Myocyte (in vitro differentiated cells): ENCODE measurements around the gene CCT8L2. TPM values are rescaled to one million over a fixed set of nuclear protein-coding genes. Genes with fewer than 3 reads are reported as not detected.
"Not testable (repeated sequence)": the region's sequence is repeated elsewhere in the genome, so short reads cannot be mapped to it uniquely, and the experiment has no call there.

Source experiments
- DNase-seq: peaks from one replicate; pipeline ENCODE4 v3.0.0-alpha.2; 2012; ENCODE audit warnings: low read depth
- total RNA-seq: library from RNA; depleted of rRNA; stranded (reverse); fragments of >200 nt; gene quantifications from 2 replicates; pipeline ENCODE4 v1.2.3, GENCODE V29; 2014

The CCT8L2 gene
- total RNA-seq, 1 donor from 2014 or later, result not detected

DNA sequence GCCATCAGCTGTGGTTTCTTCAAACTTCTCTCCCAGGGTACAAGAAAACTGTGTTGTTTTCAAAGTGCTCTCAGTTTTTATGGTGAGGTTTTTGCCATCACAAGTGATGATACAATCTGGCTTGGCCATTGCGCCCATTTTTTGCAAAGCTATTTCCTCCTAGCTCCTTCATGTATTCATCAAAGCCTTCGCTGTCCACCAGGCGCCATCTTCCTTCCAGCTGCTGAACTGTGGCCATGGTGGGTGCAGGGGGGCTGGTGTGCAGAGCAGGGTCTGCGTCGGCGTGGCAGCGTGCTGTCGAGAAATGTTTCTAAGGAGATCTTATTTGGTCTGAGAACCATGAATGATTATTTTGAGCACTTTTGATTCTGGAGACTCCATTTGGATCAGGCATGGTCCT is 2.6 kb upstream of the CCT8L2 start:
- not testable (repeated sequence) for DNase-seq

DNA sequence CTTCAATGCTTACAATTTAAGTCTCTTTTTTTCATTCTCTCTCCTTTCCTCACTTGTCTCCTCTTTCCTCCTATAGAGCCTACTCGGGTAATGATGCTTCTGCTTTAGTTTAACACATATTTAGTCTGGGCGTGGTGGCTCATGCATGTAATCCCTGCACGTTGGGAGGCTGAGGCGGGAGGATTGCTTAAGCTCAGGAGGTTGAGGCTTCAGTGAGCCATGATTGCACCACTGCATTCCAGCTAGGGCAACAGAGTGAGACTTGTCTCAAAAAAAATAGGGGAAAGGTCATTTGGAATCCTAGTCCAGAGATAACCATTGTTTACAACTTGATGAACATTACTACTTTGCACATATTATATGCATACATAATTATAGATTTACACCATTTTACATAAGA is 1.4 kb upstream of the CCT8L2 start:
- DNase-seq, result no peak

DNA sequence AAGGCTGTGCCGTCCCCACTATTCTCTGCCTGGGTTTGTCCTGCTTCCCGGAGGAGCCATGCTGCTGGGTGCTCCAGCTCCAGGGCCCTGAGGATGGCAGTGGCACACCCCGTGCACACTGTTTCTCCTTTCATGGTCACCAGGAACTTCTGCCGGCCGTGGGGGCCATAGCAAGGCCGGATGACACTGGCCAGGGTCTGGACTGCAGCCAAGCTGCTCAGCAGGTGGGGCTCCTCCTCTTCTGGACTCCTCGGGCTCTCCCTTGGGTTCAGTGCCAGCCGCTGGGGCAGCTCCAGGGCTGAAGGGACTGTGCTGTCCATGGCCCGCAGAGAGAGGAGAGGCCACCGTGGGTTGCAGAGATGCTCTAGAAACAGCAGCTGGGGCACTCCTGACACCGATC is 379 bp downstream of the CCT8L2 start:
- not testable (repeated sequence) for DNase-seq

DNA sequence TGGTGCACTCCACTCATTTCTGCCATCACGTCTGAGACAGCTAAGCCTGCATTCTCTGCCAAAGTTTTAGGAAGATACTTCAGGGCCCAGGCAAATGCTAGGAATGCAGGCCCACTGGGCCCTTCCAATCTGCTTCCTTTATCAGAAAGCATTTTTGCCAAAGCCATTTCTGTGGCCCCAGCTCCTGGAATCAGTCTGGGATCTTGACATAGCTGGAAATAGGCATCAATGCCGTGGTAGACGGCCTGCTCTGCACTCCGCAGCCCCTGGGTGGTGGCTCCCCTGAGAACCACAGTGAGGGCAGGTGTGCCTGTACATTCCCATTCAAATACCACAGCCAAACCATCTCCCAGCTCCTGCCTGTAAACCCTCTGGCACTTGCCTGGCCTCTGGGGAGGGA is 1.5 kb downstream of the CCT8L2 start:
- DNase-seq, result not testable (repeated sequence)

DNA sequence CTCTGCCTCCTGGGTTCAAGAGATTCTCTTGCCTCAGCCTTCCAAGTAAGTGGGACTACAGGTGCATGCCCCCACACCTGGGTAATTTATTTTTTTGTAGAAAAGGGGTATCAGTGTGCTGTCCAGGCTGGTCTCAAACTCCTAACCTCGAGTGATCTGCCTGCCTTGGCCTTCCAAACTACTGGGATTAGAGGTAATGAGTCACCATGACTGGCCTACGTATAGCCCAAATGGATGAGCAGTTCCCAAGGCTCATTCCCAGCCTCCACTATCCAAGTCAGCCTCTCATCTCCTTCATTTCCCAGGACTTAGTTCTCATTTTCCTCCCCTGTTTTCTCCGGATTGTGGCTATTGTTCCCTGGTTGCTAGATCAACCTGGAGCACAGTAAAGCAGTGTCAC is 5.6 kb downstream of the CCT8L2 start:
- no peak for DNase-seq

DNA sequence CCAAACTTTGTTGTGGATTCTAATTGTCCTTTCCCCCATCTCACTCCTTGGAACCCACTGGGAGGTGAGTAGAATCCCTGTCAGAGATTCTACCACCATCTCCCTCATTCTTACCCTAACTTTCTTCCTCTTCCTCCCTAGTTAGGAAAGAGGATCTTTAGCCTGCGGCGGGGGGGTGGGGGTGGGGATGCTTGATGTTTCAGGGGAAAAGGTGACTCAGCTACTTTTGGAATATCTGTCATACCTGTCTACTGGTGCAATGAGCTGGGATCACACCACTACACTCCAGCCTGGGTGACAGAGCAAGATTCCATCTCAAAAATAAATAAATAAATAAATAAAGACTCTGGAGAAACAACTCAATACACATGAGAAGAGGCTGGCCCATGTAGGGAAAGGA is 6.4 kb downstream of the CCT8L2 start:
- no peak for DNase-seq

DNA sequence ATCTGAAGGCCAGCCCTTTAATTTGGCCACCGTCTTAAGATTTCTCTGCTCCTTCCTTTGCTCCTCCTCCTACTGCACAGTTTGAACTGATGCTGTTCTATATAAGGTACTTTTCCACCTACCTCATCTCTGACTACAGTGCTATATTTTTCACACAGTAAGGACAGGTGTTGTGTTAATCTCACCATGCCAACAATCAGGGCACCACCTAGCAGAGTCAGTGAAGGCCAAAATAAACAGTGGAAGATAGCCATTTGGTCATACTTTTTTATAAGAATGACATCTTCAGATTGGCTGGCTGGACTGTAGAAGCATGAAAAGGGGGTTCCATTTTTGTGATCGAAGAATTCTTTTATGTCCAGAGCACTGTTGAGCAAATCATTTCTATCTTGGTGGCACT is 11.7 kb downstream of the CCT8L2 start:
- DNase-seq, result not testable (repeated sequence)

DNA sequence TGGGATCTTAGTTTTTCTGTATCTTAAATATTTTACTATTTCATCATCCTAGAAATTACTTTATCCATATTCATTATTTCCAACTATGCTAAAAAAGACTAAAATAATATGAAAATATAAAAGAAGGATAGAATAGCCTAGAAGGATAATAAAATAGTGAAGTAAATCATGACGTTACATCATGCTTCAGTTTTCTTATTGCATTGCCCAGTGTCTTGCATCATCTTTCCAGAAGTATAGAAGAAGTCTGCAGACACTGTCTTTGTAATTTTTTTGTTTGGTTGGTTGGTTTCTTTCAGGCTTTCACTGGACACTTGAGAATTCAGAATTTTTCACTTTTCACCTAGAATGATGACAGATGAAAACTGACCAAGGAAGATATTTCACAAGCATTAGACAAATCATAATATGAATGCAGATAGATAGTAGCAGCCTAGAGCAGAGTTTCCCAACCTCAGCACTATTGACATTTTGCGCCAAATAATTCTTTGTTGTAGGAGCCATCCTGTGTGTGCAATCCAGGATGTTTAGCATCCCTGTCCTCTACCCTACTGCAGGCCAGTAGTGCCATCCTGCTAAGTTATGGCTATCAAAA is 23.3 kb downstream of the CCT8L2 start:
- not testable (repeated sequence) for DNase-seq

DNA sequence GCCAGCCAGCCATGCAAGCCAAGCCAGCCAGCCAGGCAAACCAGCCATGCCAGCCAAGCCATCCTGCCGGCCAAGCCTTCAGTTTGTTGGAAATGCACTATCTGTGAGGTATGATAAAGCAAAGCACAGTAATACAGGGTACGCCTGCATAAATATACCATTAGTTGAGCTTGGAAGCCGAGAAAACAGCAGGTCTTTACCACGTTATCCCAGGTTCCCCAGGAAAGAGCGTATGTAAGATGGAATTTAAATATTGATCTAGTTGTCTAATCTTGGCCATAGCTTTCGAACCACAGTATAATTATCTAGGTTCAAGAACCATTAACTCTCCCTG is 24.2 kb downstream of the CCT8L2 start:
- DNase-seq, result no peak

DNA sequence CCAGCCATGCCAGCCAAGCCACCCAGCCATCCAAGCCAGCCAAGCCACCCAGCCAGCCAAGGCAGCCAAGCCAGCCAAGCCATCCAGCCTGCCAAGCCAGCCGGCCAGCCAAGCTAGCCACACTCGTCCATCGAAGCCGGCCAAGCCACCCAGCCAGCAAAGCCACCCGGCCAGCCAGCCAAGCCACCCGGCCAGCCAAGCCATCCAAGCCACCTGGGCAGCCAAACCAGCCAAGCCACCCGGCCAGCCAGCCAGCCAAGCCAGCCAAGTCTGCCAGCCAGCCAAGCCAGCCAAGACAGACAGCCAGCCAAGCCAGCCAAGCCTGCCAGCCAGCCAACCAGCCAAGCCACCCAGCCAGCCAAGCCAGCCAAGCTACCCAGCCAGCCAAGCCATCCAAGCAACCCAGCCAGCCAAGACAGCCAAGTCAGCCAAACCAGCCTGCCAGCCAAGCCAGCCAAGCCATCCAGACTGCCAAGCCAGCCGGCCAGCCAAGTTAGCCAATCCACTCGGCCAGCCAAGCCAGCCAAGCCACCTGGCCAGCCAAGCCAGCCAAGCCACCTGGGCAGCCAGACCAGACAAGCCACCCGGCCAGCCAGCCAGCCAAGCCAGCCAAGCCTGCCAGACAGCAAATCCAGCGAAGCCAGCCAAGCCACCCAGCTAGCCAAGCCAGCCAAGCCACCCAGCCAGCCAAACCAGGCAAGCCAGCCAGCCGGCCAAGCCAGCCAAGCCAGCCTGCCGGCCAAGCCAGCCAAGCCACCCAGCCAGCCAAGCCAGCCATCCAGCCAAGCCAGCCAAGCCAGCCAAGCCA is 24.8 kb downstream of the CCT8L2 start:
- not testable (repeated sequence) for DNase-seq

DNA sequence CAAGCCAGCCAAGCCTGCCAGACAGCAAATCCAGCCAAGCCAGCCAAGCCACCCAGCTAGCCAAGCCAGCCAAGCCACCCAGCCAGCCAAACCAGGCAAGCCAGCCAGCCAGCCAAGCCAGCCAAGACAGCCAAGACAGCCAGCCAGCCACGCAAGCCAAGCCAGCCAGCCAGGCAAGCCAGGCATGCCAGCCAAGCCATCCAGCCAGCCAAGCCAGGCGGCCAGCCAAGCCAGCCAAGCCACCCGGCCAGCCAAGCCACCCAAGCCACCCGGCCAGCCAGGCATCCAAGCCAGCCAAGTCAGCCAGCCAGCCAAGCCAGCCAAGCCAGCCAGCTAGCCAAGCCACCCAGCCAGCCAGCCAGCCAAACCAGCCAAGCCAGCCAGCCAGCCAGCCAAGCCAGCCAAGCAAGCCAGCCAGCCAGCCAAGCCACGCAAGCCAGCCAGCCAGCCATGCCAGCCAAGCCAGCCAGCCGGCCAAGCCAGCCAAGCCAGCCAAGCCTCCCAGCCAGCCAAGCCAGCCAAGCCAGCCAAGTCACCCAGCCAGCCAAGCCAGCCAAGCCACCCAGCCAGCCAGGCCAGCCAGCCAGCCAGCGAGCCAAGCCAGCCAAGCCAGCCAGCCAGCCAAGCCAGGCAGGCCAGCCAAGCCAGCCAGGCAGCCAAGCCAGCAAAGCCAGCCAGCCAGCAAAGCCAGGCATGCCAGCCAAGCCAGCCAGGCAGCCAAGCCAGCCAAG is 26.0 kb downstream of the CCT8L2 start:
- DNase-seq, result not testable (repeated sequence)

DNA sequence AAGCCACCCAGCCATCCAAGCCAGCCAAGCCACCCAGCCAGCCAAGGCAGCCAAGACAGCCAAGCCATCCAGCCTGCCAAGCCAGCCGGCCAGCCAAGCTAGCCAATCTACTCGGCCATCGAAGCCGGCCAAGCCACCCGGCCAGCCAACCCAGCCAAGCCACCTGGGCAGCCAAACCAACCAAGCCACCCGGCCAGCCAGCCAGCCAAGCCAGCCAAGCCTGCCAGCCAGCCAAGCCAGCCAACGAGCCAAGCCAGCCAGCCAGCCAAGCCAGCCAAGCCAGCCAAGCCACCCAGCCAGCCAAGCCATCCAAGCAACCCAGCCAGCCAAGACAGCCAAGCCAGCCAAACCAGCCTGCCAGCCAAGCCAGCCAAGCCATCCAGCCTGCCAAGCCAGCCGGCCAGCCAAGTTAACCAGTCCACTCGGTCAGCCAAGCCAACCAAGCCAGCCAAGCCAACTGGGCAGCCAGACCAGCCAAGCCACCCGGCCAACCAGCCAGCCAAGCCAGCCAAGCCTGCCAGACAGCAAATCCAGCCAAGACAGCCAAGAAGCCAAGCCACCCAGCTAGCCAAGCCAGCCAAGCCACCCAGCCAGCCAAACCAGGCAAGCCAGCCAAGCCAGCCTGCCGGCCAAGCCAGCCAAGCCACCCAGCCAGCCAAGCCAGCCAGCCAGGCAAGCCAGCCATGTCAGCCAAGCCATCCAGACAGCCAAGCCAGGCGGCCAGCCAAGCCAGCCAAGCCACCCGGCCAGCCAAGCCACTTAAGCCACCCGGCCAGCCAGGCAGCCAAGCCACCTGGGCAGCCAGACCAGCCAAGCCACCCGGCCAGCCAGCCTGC is 26.8 kb downstream of the CCT8L2 start:
- DNase-seq, result not testable (repeated sequence)

DNA sequence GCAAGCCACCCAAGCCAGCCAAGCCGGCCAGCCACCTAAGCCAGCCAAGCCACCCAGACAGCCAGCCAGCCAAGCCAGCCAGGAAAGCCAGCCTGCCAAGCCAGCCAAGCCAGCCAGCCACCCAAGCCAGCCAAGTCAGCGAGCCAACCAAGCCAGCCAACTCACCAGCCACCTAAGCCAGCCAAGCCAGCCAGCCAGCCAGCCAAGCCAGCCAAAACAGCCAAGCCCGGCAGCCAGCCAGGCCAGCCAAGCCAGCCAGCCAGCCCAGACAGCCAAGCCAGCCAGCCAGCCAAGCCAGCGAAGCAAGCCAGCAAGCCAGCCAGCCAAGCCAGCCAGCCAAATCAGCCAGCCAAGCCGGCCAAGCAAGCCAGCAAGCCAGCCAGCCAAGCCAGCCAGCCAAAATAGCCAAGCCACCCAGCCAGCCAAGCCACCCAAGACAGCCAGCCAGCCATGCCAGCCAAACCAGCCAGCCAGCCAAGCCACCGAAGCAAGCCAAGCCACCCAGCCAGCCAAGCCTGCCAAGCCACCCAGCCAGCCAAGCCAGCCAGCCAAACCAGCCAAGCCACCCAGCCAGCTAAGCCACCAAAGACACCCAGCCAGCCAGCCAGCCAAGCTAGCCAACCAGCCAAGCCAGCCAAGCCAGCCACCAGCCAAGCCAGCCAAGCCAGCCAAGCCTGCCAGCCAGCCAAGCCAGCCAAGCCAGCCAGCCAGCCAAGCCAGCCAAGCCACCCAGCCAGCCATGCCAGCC is 27.6 kb downstream of the CCT8L2 start:
- DNase-seq, result not testable (repeated sequence)

DNA sequence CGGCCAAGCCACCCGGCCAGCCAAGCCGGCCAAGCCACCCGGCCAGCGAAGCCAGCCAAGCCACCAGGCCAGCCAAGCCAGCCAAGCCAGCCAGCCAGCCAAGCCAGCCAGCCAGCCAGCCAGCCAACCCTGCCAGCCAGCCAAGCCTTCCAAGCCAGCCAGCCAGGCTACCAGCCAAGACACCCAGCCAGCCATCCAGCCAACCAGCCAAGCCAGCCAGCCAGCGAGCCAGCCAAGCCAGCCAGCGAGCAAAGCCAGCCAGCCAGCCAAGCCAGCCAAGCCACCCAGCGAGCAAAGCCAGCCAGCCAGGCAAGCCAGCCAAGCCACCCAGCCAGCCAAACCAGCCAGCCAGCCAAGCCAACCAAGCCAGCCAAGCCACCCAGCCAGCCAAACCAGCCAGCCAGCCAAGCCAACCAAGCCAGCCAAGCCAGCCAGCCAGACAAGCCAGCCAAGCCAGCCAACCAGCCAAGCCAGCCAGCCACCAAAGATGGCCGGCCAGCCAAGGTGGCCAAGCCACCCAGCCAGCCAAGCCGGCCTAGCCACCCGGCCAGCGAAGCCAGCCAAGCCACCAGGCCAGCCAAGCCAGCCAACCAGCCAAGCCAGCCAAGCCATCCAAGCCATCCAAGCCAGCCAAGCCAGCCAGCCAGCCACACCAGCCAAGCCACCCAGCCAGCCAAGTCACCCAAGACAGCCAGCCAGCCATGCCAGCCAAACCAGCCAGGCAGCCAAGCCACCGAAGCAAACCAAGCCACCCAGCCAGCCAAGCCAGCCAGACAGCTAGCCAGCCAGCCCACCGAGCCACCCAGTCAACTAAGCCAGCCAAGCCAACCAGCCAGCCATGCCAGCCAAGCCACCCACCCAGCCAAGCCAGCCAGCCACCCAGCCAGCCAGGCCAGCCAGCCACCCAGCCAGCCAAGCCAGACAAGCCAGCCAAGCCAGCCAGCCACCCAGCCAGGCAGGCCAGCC is 28.8 kb downstream of the CCT8L2 start:
- DNase-seq, result no peak

DNA sequence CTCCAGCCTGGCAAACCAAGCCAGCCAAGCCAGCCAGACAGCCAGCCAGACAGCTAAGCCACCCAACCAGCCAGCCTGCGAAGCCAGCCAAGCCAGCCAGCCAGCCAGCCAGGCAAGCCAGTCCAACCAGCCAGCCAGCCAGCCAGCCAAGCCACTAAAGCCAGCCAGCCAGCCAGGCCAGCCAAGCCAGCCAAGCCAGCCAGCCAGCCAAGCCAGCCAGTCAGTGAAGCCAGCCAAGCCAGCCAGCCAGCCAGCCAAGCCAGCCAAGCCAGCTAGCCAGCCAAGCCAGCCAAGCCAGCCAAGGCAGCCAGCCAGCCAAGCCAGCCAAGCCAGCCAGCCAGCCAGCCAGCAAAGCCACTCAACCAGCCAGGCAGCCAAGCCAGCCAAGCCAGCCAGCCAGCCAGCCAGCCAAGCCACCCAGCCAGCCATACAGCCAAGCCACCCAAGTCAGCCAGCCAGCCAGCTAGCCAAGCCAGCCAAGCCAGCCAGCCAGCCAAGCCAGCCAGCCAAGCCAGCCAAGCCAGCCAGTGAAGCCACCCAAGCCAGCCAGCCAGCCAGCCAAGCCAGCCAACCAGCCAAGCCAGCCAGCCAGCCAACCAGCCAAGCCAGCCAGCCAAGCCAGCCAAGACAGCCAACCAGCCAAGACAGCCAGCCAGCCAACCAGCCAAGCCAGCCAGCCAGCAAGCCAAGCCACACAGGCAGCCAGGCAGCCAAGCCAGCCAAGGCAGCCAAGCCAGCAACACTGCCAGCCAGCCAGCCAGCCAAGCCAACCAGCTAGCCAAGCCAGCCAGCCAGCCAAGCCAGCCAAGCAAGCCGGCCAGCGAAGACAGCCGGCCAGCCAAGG is 29.7 kb downstream of the CCT8L2 start:
- DNase-seq, result no peak

DNA sequence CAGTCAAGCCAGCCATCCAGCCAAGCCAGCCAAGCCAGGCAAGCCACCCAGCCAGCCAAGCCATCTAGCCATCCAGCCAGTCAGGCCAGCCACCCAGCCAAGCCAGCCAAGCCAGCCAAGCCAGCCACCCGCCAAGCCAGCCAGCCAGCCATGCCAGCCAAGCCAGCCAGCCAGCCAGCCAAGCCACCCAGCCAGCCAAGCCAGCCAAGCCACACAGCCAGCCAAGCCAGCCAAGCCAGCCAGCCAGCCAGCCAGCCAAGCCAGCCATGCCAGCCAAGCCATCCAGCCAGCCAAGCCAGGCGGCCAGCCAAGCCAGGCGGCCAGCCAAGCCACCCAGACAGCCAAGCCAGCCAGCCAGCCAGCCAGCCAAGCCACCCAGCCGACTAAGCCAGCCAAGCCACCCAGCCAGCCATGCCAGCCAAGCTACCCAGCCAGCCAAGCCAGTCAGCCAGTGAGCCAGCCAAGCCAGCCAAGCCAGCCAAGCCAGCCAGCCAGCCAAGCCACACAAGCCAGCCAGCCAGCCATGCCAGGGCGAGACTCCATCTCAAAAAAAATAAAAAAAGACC is 31.4 kb downstream of the CCT8L2 start:
- not testable (repeated sequence) for DNase-seq

DNA sequence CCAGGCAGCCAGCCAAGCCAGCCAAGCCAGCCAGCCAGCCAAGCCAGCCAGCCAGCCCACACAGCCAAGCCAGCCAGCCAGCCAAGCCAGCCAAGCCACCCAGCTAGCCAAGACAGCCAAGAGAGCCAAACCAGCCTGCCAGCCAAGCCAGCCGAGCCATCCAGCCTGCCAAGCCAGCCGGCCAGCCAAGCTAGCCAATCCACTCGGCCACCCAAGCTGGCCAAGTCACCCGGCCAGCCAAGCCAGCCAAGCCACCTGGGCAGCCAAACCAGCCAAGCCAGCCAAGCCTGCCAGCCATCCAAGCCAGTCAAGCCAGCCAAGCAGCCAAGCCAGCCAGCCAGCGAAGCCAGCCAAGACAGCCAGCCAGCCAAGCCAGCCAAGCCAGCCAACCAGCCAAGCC is 32.0 kb downstream of the CCT8L2 start:
- not testable (repeated sequence) for DNase-seq

DNA sequence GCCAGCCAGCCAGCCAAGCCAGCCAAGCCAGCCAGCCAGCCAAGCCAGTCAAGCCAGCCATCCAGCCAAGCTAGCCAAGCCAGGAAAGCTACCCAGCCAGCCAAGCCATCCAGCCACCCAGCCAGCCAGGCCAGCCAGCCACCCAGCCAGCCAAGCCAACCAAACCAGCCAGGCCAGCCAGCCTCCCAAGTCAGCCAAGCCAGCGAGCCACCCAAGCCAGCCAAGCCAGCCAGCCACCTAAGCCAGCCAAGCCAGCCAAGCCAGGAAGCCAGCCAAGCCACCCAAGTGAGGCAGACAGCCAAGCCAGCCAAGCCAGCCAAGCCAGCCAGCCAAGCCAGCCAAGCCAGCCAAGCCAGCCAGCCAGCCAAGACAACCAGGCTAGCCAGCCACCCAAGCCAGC is 32.6 kb downstream of the CCT8L2 start:
- not testable (repeated sequence) for DNase-seq
